Stimulated activated CD4-positive, alpha-beta T cell treated with anti-CD3 and anti-CD28 coated beads, Interleukin-4, amount 100 ng/mL, for 1 hour (primary cell): ENCODE results near the gene ACOXL.
"Not testable (repeated sequence)": the region's sequence is repeated elsewhere in the genome, so short reads cannot be mapped to it uniquely, and the experiment has no call there.

Source experiments
- DNase-seq: peaks from one replicate; pipeline ENCODE4 v3.0.0-alpha.2; 2020

Gene ACOXL

DNA sequence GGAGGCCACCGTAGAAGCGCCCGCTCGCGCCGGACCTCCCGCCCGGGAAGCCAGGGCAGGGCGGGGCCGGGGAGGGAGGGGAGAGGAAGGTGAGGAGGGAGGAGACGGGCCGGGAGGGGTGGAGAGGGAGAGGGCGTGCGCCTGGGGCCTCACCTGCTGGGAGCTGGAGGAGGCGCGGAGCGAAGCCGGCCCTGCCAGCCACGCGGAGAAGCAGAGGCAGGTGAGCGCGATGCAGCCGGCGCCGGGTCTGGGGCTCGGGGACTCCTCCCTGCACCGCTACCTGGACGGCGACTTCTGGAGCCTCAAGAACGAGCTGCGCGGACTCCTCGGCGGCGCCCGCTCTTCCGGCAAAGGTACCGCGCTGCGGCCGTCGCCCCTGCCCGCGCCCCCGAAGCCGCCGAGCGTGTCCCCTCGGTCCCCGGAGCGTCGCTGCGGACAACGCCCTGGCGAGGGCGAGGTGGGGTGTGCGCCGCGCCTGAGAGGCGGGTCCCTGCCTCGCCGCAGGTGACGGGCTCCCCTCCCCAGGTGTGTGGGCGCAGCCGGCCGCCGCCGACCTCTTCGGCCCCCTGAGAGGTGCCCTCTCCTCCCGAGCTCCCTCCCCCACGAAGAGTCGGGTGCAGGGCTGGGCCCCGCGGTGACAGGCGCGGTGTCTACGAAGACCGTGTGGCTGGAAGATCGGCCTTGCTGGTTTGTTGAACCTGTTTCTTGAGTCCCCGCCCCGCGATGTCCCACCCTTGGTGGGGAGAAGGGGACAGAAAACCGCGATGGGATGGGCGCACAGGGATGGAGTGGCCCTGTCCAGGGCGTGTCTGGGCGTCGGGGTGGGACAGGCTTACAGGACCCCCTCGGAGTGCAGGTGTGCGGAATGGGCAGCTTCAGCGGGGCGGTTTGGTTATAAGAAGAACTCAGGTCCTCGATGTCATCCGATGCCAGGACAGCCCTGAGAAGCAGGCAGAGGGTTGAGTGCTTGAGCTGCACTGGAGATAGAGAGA is at the start of gene ACOXL:
TSS of gene ACOXL (plus strand) at position 152 of the 992 bp plus-strand sequence. CDS start 35,817 bp downstream, outside the sequence.
- peak; percentile 28 for DNase-seq

DNA sequence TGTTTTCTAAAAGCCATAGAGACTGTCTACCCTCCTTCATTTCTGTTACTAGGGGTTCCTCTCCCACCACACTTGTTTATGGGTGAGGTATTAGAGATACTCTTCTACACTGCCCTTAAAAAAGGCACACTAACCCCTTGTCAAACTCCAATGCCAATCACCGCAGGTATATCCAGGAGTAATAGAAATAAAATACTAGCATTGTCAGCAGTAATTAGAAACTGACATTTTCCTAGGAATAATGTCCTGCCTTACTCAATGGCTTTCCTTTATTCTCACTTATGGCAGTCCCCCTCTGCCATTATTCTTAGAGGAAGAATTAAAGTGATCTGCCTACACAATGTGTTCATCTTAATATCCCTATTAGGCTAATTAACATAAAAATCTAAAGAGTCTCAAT is 49.5 kb upstream of the ACOXL start:
- no peak for DNase-seq

DNA sequence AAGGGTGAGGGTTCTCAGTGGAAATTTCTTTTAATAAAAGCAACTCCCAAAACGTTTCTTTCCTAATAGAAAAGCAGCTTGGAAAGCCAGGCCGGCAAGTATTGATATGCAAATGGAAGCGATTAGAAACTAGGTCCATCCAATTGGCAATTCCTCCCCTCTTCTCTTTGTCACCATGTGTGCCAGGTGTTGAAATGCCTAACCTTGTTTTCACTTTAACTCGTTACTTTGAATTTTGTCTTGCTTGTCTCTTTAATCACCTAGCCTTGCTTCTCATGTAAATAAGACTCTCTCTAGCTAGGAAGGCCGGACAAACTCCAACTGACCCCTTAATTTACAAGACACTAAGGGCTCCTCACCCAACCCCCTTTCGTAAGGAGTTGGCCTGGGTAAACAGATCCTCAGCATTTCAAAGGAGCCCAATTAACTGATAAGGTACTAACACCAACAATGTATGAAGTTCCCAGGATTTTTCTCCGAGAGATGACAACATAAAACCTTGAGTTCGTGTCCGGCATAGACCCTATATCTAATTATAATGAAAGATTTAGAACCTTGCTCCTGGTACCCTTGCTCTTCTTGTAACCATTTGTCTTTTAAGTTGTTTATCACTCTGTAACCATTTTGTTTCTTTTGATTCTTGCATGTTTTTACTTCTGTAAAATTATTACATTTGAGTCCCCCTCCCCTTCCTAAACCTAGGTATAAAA is 44.4 kb upstream of the ACOXL start:
- DNase-seq = not testable (repeated sequence)

DNA sequence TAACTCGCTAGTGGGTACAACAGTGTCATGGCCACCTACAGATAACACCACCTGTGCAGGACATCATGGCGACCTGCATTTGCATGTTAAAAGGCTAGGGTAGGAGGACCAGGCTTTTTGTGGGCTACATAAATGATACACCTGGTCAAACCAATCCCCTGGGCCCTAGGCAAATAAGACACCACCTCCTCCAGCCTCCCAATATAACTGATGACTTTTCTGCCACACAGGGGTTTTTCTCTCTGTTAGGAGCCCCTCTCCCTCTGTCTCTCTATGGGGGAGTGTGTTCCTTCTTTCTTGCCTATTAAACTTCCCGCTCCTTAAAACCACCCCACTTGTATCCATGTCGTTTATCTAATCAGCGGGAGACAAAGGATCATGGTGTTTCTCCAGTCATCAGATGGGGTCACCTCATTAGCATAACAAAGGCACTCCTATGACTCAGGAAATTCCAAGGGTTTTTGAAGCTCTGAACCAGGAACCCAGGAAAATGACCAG is 43.7 kb upstream of the ACOXL start:
- DNase-seq = no peak

DNA sequence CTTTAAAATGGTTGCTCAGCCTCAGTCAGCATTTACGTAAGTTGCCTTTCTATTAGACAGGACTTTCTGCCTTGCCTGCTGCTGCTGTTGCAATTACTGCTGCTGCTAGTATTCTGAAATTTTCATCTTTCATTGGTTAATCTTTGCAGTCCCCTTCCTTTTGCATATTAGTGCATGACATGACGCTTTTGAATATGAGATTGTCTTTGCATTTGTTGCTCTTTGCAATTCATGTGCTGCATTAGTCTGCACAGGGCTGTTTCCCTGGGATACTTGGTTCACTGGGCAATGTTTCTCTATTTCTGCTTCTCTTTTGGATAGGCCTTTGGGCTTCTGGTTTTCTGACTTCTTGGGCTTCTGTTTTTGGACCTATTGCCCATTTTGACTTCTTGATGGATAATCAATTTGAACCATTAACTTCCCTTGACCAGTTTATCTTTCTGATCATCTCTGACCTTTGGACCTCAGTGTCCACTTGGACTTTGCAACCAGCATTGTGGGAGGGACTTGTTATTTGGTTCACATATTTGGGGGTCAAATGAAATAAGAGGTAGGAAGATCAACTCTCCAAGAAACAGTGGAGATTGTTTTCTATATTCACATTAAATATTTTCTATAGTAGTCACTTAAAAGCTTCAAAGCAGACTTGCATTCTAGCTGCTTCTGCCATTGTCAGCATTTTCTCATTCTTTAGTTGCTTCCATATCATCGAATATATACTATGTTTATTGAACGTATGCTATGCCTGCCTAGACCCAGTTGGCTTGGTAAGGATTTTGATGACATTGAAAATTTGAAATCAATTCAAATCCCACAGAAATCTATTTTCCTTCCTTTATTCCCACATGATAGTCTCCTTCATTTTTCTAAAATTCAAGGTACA is 42.0 kb upstream of the ACOXL start:
- DNase-seq = no peak

DNA sequence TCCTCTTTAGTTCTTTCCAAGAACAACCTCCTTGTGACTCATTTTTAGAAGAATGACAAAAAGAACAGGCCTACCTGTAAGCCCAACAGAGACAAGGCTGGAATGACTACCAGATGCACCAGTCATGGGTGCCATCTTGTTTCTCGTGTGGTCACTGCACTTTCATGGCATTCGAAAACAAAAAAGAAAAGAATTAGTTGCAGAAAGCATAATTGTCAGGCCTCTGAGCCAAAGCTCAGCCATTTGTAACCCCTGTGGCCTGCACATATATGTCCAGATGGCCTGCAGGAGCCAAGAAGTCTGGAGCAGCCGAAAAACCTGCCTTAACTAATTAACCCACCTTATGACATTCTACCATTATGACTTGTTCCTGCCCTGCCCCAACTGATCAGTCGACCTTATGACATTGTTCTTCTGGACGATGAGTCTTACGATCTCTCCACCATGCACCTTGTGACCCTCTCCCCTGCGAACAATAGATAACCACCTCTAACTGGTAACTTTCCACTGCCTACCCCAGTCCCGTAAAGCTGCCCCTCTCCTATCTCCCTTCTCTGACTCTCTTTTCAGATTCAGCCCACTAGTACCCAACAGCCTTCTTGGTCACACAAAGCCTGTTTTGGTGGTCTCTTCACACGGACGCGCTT is 40.6 kb upstream of the ACOXL start:
- DNase-seq = no peak

DNA sequence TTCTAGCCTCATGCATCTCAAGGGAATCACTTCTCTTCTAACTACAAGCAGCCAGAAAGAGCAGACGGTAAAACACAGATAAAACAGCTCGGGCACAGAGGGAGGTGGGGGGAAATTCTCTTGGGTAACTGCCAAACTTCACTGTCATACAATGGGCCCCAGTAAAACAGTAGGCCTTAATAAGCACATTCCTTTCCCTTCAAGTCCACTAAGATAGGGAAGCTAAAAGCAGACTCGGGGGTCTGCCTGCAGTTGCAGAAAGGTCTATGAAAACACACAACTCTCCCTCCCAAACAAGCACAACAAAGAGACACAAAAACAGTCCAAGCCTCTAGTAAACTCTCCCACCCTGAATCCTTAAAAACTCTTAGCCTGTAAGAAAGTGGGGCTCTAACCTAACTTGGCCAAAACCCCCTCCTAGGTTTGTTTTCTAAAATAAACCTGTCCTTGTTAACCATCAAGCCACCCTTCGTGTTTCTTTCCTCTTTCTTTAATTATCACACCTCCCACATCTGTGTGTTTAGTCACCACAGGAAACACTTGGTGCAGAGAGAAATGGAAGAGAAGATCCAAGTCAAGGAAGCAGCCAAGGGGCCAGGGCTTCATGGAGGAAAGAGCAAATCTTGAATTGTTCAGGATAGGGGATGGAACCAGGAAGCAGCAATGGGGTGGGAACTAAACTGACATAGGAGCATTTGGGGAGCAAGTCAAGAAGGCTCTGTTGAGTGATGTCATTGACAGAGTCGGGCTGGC is 37.1 kb upstream of the ACOXL start:
- DNase-seq = not testable (repeated sequence)

DNA sequence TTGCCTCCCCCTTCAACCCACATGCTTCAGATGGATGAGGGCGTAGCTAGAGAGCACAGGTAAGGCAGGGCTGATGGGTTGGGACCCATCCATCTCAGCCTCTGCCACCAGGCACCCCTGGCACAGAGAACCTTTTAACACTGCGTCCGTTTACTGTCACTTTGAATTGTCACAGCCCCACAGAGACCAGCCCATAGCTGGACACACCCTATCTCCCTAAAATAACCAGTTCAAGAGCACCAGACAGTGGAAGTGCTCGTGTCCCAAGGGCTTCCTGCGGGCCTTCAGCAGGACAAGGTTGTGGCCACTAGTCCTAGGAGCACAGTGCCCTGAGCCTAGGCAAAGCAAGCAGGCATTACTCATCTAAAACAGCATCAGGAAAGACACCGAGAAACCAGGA is 34.1 kb upstream of the ACOXL start:
- DNase-seq = not testable (repeated sequence)

DNA sequence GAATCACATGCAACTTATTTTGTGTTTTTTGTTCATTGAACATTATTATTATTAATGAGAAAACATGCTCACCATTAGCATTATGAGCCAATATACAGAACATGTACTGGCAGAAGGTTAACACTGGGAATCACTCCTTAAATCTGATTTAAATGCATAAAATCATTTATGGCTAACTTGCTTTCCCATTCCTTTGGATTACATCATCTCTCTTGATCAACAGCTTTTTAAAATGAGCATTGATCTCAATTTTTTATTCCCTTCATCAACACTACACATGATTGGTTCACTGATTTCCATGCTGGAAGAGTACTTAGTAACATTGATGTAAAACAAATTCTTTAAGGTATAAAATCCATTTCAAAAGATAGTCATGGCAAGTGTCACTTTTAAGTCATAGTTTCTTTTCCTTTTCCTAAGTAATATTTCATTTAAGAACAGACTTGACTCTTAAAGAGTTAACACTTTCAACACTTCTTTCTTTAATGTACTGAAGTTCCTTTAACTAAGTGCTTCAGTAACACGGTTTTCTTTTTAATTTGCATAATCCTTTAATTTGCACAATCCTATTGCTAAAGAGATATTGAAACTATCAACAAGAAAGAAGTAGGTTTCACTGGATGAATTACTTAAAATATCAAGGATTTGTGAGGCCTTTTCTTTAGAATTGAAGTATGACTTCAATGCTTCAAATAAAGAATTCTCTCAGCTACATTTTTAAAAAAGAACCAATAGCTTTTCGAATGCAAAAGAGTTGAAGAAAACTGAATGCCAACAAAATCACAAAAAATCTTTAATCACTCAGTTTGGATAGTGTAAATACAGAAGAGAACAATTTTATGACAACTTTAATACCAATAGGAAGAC is 29.6 kb upstream of the ACOXL start:
- DNase-seq = no peak

DNA sequence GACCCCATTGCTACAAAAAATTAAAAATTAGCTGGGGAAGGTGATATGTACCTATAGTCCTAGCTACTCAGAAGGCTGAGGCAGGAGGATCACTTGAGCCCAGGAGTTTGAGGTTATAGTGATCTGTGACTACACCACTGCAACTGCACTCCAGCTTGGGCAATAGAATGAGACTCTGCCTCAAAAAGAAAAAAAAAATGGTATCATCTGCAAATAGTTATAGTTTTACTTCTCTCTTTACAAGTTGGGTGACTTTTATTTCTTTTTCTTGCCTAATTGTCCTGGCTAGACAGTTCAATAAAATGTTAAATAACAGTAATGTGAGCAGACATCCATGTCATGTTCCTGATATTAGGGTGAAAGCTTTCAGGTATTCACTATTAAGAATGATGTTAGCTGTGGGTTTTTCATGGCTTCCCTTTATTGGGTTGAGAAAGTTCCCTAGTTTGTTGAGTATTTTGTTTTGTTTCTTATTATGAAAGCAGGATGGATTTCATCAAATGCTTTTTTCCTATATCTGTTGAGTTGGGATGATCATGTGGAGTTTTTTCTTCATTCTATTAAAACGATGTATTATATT is 24.9 kb upstream of the ACOXL start:
- DNase-seq = no peak

DNA sequence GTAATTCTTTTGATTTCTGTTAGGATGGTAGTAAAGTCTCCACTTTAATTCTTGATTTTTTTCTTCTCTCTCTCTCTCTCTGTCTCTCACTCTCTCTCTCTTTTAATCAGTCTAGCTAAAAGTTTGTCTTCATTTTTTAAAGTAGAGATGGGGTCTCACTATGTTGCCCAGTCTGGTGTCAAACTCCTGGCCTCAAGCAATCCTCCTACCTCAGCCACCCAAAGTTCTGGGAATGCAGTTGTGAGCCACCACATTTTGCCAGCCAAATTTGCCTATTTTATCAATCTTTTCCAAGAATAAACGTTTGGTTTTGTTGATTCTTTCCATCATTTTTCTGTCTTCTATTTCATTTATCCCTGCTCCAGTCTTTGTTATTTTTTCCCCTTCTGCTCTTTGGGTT is 23.9 kb upstream of the ACOXL start:
- DNase-seq = no peak

DNA sequence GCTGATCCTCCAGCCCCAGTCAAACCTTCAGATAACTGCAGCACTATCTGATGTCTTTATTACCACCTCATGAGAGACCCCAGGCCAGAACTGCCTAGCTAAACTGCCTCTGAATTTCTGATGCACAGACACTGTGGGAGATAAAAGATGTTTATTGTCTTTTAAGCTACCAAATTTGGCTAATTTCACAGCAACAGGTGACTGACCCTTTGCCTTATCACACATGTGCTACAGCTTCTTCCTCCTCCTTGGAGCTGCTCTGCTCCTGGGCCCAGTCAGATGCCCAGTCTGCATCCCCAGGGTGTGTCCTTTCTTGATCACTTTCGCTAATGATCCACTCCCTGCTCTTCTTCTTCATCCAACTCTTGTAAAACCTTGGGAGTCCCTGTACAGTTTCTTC is 19.6 kb upstream of the ACOXL start:
- DNase-seq = no peak

DNA sequence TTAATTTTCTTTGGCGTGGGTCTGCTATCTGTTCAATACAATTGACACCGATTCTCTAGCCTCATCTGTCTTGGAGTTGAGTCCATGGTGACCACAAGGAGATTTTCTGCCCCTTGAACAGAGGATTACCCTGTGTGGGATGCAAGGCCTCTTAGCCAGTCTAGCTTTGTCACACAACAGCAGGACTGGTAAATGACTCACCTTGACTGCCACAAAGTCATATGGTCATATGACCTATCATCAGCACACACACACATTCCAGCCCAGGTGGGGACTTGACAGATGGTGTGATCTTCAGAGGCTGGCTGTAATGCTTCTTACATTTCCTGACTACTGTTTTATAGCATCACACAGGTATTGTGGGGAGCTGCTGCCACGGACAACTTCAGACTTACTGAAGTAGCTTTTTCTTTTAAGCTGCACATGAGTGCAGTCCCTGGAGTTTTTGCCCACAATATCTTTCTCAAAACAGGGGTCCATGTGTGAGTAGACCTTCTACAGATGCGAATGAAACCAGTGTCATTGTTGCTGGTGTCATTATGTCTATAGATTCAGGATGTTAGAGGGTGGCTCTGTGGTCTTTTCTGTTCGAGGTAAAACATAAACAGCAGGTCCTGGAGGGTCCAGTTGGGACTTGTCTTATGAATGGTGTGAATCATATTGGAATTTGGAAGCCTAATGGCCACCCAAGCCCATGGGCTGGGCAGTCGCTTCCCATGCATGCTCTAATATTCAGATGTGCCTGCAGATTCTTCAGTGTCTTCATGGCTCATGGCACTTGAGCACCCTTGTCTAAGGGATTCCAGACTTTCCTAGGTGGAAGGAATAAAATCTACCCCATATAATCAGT is 18.6 kb upstream of the ACOXL start:
- DNase-seq = no peak

DNA sequence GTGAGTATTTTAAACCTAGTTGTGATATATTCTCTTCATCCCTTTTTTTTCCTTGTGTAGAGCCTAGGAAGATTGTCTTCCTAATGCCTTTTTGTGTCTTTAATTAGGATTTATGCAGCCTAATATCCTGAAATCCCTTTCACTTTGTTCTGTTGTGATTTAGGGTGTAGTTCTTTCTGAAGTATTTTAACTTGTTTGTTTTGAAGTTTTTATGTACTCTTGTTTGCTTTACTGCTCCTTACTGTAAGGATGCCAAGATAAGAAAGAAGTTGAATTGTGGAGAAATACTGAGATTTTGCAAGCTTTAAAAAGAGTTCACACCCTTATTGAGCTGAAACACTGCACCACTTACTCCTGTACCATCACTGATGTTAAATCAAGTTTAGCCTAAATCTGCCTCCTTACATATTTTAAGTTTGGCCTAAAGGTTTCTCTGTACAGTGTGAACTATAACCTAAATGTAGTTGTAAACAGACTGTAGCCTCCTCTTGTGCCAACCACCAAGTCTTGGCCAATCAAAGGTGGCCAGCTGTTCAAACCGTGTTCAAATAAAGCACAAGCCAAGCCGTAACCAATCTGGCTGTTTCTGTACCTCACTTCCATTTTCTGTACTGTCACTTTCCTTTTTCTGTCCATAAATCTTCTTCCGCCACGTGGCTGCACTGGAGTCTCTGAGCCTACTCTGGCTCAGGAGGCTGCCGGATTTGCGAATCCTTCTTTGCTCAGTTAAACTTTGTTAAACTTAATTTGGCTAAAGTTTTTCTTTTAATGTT is 17.7 kb upstream of the ACOXL start:
- DNase-seq = no peak

DNA sequence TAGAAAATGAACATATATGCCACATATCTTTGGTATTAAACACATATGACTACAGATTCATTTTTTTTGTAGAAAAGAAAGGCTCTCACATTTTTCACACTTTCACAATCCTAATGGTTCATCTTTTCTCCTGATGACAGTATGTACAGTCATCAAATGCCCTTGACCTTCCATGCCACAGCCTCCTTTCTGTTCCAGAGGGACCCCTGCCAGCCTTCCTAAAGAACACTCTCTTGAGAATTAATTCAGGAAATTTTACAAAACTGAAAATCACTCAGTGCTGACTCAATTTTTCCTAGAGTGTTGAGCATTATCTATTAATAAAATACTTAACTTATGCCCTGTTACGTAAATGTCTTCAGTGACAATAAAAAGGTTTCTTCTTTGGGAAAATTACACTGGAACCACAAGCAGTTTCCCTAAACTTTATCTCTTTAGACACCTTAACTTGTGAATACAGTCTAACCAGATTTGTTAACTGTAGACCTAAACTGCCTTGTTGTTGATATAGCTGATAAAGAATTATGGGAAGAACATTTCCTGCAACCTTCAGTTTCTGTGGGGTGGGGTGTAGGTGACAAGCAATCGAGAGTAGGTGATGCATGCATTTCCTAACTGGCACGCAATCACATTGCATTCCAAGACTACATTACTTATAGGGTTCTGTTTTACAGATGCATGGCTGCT is 15.3 kb upstream of the ACOXL start:
- DNase-seq = no peak

DNA sequence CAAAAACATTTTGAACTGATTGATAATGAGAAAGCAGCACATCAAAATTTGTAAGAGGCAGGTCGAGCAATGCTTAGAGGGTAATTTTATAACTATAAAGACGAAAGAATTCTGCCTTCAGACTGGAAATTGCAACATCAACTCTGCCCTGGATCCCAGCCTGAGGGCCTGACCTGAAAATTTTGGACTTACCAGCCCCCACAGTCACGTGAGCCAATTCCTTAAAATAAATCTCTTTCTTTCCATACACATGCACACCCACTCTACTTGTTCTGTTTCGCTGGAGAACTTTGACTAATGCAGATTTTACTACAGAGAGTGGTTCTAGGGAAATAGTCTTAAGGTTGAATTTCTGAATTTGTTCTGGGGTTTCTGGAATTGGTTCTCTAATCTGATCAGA is 14.6 kb upstream of the ACOXL start:
- DNase-seq = no peak

DNA sequence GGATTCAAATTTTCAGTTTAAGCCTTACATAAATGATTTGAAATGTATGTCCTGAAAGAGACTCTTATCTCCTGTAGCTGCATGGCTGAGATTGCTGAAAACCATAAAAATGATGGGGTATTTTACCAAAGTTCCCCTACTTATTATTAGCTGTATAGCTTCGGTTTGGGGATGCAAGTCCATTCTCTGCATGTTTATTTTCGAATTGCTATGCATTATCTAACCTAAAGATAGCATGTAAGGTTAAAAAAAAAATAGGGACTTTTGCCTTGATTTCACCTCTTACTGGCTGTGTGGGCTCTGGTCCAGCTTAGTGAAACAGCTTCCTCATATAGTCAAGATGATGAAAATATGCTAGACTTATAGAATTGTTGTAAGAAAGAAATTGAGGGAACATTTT is 14.0 kb upstream of the ACOXL start:
- DNase-seq = no peak

DNA sequence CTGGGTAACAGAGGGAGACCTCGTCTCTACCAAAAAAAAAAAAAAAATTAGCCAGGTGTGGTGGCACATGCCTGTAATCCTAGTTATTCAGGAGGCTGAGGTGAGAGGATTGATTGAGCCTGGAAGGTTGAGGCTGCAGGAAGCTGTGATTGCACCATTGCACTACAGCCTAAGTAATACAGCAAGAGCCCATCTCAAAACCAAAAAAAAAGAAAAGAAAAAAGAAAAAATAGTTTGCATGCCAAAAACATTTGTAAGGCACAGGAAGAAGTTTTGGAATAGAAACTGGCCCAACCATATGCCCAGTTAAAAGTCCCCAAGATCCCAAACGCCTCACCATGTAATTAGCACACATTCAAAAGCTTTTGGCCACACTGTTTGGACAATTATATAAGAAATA is 13.4 kb upstream of the ACOXL start:
- no peak for DNase-seq
